Kidney tubule cell (primary cell): ENCODE results near the gene CTRL.
"Not testable (repeated sequence)": the region's sequence is repeated elsewhere in the genome, so short reads cannot be mapped to it uniquely, and the experiment has no call there.

ENCODE experiments used
- DNase-seq: peaks from one replicate; pipeline ENCODE4 v3.0.0-alpha.2; 2018; ENCODE audit warnings: low spot score

CTRL gene

DNA sequence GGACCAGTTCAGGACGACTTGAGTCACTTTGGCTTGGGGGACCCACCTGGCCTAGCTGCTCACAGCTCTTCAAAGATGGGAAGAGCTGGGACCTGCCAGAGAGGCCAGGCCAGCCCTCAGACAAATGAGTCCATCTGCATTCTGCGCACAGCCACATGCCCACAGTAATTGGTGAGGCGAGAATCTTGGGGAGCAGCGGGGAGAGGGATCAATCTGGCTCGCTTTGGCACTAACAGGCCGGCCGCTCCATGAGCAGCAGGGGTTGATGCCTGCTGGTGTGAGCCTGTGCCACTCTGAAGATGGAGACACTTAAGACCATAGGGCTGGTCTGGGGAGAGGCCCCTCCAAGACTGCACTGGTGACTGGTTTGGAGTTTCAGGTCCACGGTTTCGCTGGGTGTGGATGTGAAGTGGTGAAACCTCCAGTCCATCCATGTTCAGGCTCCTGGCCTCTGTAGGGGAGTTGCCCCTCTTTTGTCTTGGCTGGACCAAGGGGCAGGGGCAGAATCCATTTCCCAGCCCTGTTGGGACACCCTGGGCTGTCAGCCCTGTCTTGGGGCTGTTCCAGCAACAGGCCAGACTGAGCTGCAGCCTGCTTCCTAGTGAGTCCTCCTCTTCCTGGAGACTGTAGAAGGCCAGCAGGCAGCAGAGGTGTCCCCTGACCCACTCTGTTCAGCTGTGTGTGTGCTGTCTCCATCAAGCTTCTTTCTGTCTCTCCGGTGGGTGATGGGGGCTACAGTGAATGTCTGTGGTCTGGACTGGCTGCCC lies 7.3 kb downstream of the CTRL start:
- DNase-seq = no peak

DNA sequence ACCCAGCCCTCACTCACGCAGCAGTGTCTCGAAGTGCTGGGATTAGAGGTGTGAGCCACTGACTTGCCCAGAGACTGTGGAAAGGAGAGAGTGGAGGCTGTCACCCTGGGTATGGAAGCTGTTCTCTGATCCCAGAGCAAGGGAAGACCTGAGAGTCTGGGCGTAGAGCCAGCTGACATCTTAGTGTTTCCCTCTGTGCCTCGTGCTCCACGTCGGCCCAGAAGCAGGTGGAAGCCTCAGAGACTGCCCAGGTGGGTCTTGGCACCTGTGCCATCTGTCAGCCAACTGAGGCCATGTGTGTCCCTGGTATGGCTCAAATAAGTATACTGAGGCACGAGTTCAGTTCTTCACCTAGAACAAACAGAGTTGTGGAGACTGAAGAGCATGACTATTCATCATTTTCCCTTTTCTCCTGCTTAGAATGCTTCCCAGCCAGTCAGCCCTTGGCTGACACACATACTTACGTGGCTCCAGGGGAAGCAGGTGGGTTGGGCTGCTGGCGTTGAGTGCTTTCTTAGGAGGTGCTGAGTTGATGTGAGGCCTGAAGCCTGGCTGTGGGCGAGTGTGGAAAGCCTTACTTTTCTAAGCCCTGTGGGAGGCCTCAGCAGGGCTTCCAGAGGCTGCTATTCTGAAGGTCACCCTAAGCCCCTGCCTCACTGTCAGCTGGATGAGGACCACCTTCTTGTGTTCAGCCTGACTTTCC lies 8.1 kb downstream of the CTRL start:
- no peak for DNase-seq

GRCh38 chr16:67922740-67923139 lies 8.9 kb downstream of the CTRL start:
- no peak for DNase-seq

GRCh38 chr16:67922221-67922620 lies 9.4 kb downstream of the CTRL start:
- DNase-seq = no peak

DNA sequence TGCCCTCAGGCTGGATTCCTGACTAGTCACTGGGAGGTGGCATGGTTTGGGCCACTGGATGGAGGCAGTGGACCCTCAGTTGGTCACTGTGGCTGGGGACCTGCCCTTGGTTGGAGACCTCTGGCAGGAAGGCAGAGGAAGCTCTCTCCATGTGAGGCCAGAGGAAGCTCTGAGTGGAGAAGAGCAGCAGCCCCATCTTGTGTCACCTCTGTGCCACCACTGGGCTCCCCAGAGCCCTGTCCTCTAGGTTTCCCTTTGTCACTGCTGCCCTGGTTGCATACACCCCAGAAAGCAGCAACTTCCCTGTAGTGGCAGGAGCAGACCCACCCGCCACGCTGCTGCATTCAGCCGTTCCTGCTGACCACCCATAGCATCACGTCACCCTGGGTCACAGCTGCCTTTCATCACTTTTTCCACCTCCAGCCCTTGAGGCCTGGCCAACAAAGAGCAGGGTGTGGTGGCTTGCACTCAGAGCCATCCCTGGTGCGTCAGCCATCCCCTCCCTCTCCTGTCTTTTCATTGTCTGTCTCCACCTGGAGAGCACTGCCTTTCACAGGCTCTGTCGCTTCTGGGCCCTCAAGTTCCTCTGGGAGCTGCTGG lies 11.9 kb downstream of the CTRL start:
- no peak for DNase-seq

DNA sequence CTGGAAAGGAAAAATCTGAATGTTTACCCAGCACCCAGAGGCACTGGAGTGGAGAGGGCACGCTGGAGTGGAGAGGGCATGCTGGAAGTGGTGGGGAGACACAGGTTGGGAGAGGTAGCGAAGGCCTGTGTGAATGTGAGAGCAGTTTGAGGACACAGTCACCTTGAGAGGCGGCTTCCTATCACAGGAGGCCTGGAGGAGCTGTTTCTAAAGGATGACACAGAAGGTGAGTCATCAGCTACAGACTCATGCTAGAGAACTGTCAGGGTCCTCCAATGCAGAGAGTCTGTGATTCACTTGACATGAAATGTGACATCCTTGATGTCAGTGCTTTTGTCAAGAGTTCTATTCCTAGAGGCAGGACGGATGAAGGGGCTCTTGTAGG lies 13.8 kb downstream of the CTRL start:
- peak; percentile 92 for DNase-seq

GRCh38 chr16:67917140-67917851 lies 14.4 kb downstream of the CTRL start:
- DNase-seq = no peak

DNA sequence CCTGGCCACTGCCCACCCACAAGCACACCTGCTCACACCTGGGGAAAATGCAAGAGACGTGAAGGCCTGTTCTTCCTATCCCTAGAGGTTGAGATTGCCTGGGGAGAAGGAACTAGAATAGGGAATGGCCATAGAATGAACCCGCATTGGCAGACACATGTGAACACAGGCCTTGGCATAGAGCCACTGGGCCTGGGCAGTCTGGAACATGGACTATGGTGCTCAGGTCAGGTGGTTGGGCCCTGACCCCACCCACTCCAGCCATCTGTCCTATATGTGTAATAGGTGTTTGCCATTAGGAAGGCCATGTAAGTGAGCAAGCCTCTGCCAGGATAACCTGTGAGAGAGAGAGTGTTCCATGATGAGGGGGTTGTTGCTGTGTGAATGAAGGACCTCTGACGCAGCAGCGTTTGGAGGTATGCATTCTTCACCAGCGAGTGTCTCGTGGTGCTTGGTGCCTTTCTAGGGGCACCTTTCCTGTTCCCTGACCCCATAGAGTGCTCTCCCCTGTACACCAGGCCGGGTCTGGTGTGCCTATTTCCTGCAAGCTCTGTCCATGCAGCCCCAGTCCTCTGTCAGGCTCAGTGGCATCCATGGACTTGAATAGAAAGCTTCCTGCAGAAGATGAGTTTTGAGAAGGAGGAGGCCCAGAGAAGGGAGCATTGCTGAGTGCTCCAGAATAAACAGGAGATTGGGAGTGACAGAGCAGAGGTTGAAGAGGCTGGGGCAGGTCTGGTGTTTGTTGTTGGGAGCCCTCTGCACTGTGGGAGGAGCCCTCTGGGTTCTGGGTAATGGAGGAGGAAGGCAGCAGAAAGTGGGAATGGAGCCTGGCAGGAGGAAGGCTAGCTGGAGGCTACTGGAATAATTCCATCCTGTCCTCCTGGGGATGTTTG lies 15.6 kb downstream of the CTRL start:
- no peak for DNase-seq

- DNase-seq = not testable (repeated sequence)
These were observed 16.2 kb downstream of the CTRL start for GRCh38 chr16:67915496-67915769.

DNA sequence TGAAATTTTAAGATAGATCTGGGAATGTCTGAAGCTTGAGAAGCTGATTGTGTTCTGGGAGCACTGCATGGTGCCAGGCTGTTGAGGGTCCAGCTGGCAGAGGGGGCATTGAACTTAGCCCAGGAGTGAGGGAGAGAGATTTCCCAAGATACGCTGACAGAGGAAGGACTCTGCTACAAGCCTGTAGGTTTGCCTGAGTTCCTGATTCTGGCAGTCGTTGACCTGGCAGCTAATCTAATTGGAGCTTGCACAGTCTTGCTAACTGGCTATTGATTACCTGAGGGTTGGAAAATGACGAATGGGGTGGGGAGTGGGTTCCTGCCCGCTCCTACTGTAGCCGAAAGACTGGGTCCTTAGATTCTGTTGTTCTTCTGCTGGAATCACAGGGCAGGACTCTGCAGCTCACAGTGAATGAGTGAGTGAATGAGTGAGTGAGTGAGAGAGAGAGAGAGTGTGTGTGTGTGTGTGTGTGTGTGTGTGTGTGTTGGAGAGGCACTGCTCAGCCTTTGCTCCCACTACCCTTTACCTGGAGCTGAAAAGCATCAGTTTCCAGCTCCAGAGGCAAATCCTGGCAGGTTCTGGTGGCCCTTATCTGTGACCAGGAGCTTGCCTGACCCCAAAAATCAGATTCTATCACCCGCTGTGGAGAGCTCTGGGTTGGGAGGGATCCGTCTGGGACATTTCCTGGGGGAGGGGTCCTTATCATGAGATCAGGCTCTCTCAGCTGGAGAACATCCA lies 16.7 kb downstream of the CTRL start:
- DNase-seq = no peak

DNA sequence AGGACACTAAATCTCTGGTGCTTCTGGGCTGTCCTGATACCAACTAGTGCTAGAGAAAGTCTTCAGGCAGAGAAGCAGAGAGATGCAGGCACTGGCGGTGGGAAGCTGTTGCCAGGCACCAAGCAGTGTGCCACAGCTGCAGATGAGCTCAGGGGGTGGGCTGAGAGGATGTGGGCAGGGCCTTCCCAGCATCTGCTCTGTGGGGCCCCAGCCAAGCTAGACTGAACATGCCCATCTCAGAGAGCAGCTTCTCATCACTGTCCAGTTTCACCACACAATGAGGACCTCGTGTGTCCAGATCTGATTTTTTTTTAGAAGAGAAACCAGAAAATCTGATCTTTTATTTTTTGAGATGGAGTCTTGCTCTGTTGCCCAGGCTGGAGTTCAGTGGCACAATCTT lies 21.5 kb downstream of the CTRL start:
- DNase-seq = no peak

GRCh38 chr16:67909056-67909742 lies 22.5 kb downstream of the CTRL start:
- DNase-seq = no peak

DNA sequence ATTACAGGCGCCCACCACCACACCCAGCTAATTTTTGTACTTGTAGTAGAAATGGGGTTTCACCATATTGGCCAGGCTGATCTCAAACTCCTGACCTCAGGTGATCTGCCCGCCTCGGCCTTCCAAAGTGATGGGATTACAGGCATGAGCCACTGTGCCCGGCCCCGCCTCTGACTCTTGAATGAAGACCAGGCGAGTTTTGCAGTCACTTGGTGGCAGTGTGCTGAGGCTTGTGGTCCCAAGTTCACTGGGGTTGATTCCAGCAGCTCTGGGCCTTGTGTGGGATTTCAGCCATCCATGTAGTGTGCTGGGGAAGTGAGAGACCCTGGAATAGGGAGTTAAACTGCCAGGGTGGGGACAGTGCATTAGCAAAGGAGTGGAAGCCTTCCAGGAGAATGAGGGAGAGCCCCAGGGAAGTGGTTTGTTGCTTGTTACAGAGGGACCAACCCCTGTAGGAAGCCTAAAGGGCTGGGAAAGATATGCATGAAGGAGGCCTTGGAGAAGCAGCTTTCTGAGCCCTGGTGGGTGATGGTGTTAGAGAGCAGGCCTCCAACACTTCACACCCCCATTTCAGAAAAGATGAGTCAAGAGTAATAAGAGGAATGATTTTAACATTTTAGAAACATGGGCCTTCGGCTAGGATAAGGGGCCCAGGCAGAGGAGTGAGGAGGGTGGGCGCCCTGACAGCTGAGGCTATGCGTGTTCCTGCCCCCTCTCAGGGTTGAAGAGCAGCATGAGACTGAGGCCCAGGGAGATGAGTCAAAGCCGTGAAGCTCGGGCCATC lies 24.1 kb downstream of the CTRL start:
- no peak for DNase-seq

DNA sequence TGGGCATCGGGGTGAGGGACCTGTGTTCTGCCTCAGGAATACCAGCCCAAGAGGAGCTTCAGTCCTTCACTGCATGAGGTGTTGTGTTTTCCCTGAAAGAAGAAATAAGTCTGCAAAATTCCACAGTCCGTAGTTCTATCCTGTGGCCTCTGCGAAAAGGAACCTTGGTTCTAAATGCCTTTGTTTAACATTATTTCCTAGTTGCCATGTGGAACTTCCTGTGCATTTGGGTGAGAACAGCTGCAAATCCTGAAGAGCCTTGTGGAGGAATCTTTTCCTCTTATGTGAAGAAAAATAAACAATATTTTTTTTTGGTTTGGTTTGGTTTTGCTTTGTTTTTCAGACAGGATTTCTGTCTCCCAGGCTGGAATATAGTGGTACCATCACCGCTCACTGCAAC lies 28.8 kb downstream of the CTRL start:
- DNase-seq = no peak

GRCh38 chr16:67901734-67902133 lies 29.9 kb downstream of the CTRL start:
- no peak for DNase-seq

DNA sequence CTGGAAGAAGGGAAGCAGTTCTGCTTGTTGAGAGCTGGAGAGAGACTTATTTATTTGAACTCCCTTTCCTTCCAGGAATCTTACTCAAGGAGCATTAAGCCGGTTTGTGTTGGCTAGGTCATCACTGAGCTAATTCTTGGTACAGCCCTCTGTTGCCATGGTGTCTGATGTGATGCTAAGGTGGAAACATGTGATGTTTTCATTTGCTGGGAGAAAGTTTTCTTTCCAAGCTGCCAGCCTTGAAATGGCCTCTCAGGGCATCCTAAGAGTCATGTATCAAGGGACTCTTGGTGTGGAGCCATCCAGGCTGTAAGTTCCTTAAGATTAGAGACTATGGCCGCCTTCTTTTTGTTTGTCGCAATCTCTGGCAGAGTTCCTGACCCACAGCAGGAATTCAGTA lies 34.4 kb downstream of the CTRL start:
- no peak for DNase-seq

DNA sequence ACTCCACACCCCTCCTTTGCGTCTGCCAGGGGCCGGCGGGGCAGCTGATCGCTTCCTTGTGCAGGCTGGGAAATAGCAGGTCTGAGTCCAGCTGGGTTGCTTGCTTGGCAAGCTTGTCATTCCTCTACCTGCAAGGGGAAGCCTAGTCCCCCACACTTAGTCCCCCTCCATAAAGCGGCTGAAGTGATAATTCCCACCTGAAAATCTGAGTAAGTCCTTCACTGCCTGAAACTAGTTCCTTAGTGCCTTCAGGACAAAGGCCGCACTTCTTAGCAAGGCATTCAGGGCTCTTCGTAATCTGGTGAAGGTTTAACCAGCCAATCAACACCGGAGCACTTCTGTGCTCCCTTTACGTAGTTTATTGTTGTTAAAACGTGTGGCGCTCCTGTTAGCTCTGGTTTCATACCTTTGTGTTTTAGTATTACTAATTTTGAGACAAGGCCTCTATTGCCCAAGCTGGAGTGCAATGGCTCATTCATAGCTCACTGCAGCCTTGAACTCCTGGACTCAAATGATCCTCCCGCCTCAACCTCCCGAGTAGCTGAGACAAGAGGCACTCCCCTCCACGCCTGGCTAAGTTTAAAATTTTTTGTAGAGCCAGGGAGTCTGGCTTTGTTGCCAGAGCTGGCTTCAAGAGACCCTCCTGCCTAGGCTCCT lies 37.8 kb downstream of the CTRL start:
- DNase-seq = peak; percentile 41

GRCh38 chr16:67892899-67893742 lies 38.5 kb downstream of the CTRL start, which contains the start of gene PSKH1:
PSKH1 (plus strand) TSS chr16:67893254; CDS start chr16:67908750, 15,496 bp downstream.
- DNase-seq = peak; percentile 94
